Measurements from ENCODE around the gene FHIT. TPM values are rescaled to one million over a fixed set of nuclear protein-coding genes. Genes with fewer than 3 reads are reported as not detected.

FHIT gene
- total RNA-seq, 2 experiments from 2014 or later, result 7.6 to 7.9 TPM

- CTCF ChIA-PET, result no interaction called here
- H3K27me3 Mint-ChIP-seq, result no peaks in the 10 kb centered on the region
- POLR2A ChIA-PET, result no interaction called here
These were observed 415.5 kb downstream of the FHIT start for GRCh38 chr3:60835796-60836195.

GRCh38 chr3:60829058-60829457 is 422.2 kb downstream of the FHIT start:
- no peak for ATAC-seq
- POLR2A ChIA-PET, result no interaction called here
- no peaks in the 10 kb centered on the region for H3K36me3 Mint-ChIP-seq (ENCODE audit: low read depth)

More at GRCh38 chr3:60835796-60836195, 415.5 kb downstream of the FHIT start:
- intact Hi-C loops (cut with micrococcal nuclease), result no loop called here
- H3K4me1 Mint-ChIP-seq (ENCODE audit: low read depth), result no peaks in the 10 kb centered on the region
- no peaks in the 10 kb centered on the region for H3K9me3 Mint-ChIP-seq
- no peak overlapping the region for H3K4me3 Mint-ChIP-seq
- peaks cover 2% of the 10 kb centered on the region for H3K36me3 Mint-ChIP-seq (ENCODE audit: low read depth)
- no peak overlapping the region for H3K27ac Mint-ChIP-seq
- no peak for DNase-seq
- no peak for ATAC-seq
- TF ChIP-seq CTCF (IDR thresholded peaks at IDR 0.05), result no peak

GRCh38 chr3:60827666-60828065 is 423.6 kb downstream of the FHIT start:
- TF ChIP-seq CTCF (IDR thresholded peaks at IDR 0.05), result no peak
- POLR2A ChIA-PET, result no interaction called here
- DNase-seq (no peak), ATAC-seq (no peak)
- H3K4me3 Mint-ChIP-seq, result no peak overlapping the region
- peaks cover 2% of the 10 kb centered on the region for H3K9me3 Mint-ChIP-seq
- intact Hi-C loops (cut with micrococcal nuclease), result no loop called here
- H3K27me3 Mint-ChIP-seq, result no peaks in the 10 kb centered on the region
- H3K27ac Mint-ChIP-seq, result no peak overlapping the region
- CTCF ChIA-PET, result no interaction called here
- peaks cover 1% of the 10 kb centered on the region for H3K36me3 Mint-ChIP-seq (ENCODE audit: low read depth)
- H3K4me1 Mint-ChIP-seq (ENCODE audit: low read depth), result no peaks in the 10 kb centered on the region

More at GRCh38 chr3:60829058-60829457, 422.2 kb downstream of the FHIT start:
- CTCF ChIA-PET, result no interaction called here
- peaks cover 2% of the 10 kb centered on the region for H3K9me3 Mint-ChIP-seq
- no peaks in the 10 kb centered on the region for H3K27me3 Mint-ChIP-seq
- no peak overlapping the region for H3K4me3 Mint-ChIP-seq
- no peak overlapping the region for H3K27ac Mint-ChIP-seq
- DNase-seq, result no peak
- H3K4me1 Mint-ChIP-seq (ENCODE audit: low read depth), result no peaks in the 10 kb centered on the region
- TF ChIP-seq CTCF (IDR thresholded peaks at IDR 0.05), result no peak
- intact Hi-C loops (cut with micrococcal nuclease), result no loop called here

GRCh38 chr3:60826511-60826910 is 424.7 kb downstream of the FHIT start:
- no peaks in the 10 kb centered on the region for H3K27me3 Mint-ChIP-seq
- CTCF ChIA-PET, result no interaction called here
- peaks cover 2% of the 10 kb centered on the region for H3K9me3 Mint-ChIP-seq
- POLR2A ChIA-PET, result no interaction called here
- no peak overlapping the region for H3K4me3 Mint-ChIP-seq
- H3K4me1 Mint-ChIP-seq (ENCODE audit: low read depth), result no peaks in the 10 kb centered on the region
- H3K36me3 Mint-ChIP-seq (ENCODE audit: low read depth), result peaks cover 1% of the 10 kb centered on the region
- no peak for ATAC-seq
- no peak overlapping the region for H3K27ac Mint-ChIP-seq
- TF ChIP-seq CTCF (IDR thresholded peaks at IDR 0.05), result no peak
- intact Hi-C loops (cut with micrococcal nuclease), result no loop called here
- no peak for DNase-seq

GRCh38 chr3:60812502-60812901 is 438.8 kb downstream of the FHIT start:
- Mint-ChIP-seq H3K27ac (no peak overlapping the region), H3K36me3 (ENCODE audit: low read depth) (no peaks in the 10 kb centered on the region), H3K27me3 (no peaks in the 10 kb centered on the region), H3K9me3 (peaks cover 14% of the 10 kb centered on the region), H3K4me3 (no peak overlapping the region), H3K4me1 (ENCODE audit: low read depth) (no peaks in the 10 kb centered on the region)
- TF ChIP-seq CTCF (IDR thresholded peaks at IDR 0.05), result no peak
- intact Hi-C loops (cut with micrococcal nuclease), result no loop called here
- POLR2A ChIA-PET, result no interaction called here
- DNase-seq (no peak), ATAC-seq (no peak)
- CTCF ChIA-PET, result no interaction called here

All from activated CD8-positive, alpha-beta T cell treated with anti-CD3 and anti-CD28 coated beads for 36 hours (primary cell).